Suppressor macrophage (primary cell): ENCODE results near the gene OR51E1.

ENCODE experiments used
- DNase-seq, 4 experiments: peaks; one replicate each; pipeline ENCODE4 v3.0.0-alpha.2; 2020 to 2022
- total RNA-seq, 17 experiments: gene quantifications; one replicate each; lab custom pipeline; 2026; ENCODE audit warnings: mixed read lengths in 6 of 17, inconsistent platforms in 3 of 17; lab: John Stamatoyannopoulos, UW

The OR51E1 gene, protein sequence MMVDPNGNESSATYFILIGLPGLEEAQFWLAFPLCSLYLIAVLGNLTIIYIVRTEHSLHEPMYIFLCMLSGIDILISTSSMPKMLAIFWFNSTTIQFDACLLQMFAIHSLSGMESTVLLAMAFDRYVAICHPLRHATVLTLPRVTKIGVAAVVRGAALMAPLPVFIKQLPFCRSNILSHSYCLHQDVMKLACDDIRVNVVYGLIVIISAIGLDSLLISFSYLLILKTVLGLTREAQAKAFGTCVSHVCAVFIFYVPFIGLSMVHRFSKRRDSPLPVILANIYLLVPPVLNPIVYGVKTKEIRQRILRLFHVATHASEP
- total RNA-seq = 0 to 1.4 (median 0) reads per million in 17 experiments

GRCh38 chr11:4643682-4644081, at the start of gene OR51E1:
OR51E1 (plus strand) TSS chr11:4643982; CDS start chr11:4652527, 8,545 bp downstream.
- no peak for DNase-seq

- DNase-seq = no peak
These were observed 38.7 kb upstream of the OR51E1 start for GRCh38 chr11:4605057-4605456.

- DNase-seq = no peak
These were observed 37.4 kb upstream of the OR51E1 start for GRCh38 chr11:4606231-4607015.

DNA sequence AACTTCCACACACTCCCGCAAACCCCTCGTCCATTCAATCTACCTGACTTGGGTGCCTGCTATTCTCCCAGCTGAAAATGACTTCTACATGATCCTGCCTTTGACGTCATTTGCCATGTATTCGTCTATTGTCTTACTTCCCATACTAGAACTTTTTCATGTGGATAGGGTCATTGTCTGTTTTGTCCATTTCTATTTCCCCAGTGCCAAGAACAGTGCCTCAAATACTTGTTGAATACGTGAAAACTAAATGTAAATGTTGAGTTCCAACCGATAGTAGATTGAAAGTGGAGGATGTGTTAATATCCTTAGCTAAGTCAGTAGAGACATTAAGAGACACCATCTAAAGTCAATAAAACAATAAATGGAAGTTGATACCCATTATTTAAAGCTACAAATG, 36.7 kb upstream of the OR51E1 start:
- peak; percentile 11 to 53 (median 27) for DNase-seq

DNA sequence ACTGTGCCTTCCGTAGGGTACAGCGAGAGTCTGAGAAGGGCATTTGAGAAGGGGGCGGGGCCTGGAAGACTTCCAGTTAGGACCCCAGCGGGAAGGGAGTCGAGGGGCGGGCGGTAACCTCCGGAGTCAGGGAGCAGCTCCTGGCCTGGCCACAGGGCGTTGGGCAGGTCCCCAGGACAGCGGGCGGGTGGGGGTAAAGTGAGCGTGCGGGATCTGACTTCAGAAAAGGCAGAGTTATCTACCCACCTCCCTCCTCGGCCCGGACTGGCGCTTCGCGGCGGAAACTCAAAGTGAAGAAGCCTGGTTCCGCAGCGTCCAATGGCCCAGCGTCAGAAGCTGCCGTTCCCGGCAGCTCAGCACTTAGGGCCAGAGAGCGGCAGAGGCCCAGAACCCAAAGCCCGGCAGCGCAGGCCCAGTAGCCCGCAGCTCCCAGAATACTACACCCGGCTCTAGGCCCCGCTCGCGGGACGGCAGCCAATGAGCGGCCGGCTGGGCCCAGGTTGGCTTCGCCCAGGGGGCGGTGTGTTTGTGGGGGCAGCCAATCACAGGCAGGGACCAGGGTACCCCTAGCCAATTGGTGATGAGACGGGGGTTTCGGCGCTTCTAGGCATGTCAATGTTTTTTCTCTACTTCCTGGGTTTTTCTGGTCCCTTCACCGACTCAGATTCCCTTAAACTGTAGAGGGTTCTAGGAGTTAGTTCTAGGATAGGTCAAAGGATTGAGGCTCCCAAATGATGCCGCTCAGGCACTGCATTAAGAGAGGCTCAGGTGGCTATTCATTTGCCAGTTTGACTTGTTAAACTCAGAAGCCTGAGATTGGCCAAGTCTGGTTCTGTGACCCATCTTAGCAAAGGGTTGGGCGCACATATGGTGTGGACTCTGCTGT, 35.8 kb upstream of the OR51E1 start, which contains the start of gene TRIM68:
Gene TRIM68 (minus strand): TSS at position 451 of the 886 bp plus-strand sequence. CDS start 2,727 bp downstream, outside the sequence.
- DNase-seq = peak; percentile 96 to 98 (median 96)

DNA sequence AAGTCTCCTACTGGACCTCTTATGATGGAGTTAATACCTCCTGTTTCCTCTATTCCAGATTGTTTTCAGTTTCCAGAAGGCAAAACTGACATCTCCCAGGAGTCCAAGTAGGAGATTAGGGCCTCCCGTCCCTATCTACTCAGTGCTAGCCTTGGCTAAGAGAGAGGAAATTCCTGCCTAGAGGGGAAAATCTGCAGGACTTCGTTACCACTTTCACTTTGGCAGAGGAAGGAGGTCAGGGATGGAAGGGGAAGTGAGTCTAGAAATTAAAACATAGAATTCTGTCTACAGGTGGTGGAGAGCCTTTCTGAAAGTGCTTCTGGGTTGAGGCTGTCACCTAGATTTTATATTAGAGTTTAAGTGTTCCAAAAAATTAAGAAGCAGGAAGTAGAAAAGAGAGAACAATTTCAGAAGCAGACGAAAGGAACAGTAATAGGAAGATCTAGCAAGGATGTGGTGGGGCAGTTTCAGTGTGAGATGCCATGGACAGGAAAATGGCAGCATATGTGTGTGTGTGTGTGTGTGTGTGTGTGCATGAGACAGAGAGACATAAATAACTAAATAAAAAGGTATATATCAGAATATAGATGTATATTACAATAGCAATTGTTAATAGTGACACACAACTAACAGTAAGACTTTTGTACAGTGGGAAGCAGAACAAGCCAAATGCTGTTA, 33.4 kb upstream of the OR51E1 start:
- peak; percentile 12 to 32 (median 22) for DNase-seq

- DNase-seq = no peak
These were observed 31.8 kb upstream of the OR51E1 start for GRCh38 chr11:4611986-4612385.

DNA sequence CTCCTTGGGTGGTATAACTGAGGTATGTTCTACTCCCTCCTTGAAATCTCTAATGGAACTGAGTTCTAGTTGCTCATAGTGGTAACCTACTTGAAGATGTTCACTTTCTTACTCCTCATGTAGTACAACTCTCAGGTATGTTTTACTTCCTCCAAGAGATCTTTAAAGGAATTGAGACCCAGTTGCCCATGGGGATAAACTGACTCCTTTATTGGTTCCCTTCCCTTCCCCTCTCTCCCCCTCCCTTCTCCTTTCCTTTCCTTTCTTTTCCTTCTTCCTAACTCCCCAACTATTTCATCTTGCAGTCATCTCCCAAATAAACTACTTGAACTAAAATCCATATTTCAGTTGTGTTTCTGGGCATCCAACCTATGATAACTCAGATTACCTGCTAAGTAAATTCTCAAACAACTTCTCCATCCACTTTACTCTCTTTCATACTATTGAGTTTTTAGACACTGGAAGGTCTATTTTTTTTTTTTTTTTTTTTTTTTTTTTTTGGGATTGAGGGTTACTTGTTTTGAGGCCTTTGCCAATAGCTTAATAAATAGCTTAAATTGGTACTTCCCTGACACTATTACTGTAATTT, 27.8 kb upstream of the OR51E1 start:
- DNase-seq = no peak

GRCh38 chr11:4619514-4619913, 24.3 kb upstream of the OR51E1 start:
- DNase-seq = no peak

DNA sequence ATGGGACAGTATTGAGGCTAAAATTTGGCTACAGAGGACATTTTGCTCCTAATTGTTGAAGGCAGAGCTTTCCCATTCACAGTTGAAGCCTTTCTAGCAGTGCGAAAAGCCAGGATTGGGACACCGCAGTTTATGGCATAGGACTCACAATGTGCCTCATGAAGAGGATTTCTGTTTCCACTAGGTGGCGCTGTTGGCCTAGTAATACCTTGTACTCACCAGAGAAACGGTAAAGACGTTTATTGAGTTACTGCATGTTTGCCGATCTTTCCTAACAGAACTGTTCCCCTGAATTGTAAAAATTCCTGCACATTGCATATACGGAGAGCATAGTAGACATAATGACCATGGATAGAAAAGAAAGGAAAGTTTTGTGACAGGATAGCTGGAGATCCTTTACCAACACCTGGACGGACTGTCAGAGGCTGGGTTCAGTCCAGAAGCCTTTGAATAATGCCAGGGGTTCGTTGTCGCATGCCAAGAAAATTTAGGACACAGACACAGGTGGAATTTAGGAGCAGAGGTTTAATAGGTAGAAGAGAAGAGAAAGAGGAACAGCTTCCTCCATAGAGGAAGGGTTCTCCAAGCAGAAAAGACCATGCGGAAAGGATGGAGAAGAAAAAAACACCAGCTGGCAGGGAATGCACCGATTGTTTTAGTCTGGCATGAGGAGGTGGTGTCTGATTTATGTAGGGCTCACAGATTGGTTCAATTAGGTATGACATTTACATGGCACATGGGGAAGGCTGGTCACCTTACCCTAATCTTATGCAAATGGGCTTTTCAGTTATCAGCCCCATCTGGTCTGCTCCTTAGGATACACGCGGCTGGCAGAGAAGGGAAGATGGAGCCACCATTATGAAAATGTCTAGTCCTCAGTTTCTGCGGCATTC, 17.3 kb upstream of the OR51E1 start:
- peak; percentile 57 to 65 (median 62) for DNase-seq

DNA sequence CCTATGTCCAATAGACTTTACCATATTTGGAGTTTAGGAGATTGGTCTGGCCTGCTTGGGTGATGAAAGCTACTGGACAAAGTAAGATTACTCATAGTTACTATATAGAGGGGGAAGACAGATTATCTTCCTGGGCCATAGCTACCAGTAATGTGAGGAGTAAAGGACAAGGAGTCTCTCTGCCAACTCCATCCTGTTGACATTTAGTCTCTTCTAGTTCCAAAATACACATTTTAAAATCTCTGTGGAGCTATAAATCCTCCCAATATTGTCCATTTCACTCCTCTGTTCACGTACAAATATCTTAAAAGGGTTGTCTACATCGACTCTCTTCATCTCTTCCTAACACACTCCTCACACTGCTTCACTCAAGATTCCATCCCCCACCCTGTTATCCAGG, 7.6 kb upstream of the OR51E1 start:
- no peak for DNase-seq

- peak; percentile 68 to 77 (median 75) for DNase-seq
These were observed 6.7 kb upstream of the OR51E1 start, which contains the start of gene OR51D1 for GRCh38 chr11:4636962-4637661. OR51D1 (plus strand) TSS chr11:4637477; CDS start chr11:4639791, 2,314 bp downstream.

DNA sequence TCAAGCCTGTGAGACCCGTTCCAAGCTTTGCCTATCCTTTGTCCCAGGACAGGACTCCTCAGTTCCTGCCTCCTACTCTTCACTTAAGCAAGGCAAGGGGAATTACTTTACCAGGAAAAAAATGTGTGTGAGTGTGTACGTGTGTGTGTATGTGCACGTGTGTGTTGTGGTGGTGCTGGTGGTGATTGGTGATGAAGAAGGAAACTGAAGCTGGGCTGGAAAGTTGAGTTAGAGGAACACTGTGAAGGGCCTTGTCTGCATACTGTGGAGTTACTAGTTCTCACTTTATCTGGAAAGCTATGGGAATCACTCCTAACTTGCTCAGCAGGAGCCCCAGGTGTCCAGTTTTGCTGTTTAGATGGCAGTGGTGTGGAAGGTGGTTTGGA, 6.1 kb upstream of the OR51E1 start:
- DNase-seq = no peak

DNA sequence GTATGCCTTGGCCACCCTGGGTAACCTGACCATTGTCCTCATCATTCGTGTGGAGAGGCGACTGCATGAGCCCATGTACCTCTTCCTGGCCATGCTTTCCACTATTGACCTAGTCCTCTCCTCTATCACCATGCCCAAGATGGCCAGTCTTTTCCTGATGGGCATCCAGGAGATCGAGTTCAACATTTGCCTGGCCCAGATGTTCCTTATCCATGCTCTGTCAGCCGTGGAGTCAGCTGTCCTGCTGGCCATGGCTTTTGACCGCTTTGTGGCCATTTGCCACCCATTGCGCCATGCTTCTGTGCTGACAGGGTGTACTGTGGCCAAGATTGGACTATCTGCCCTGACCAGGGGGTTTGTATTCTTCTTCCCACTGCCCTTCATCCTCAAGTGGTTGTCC, 3.9 kb upstream of the OR51E1 start:
- no peak for DNase-seq

GRCh38 chr11:4641501-4641900, 2.3 kb upstream of the OR51E1 start:
- DNase-seq = no peak

DNA sequence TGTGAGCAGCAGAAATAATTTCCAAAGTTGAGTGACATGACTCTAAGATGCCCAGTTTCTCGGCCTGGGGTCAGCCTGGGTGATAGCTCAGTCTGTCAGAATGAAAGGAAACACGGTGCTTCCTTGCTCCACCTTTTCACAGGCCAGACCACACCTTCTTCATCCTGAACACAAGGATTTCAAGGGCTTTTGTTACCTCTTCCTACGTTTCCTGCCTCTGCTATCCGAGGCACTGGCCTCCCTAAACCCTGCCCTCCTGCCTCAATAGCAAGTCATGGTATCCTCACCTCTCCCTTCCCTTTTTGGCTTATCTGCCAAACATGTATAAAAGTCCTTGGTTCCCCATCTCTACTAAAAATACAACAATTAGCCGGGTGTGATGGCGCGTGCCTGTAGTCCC, 1.7 kb upstream of the OR51E1 start:
- DNase-seq = no peak

DNA sequence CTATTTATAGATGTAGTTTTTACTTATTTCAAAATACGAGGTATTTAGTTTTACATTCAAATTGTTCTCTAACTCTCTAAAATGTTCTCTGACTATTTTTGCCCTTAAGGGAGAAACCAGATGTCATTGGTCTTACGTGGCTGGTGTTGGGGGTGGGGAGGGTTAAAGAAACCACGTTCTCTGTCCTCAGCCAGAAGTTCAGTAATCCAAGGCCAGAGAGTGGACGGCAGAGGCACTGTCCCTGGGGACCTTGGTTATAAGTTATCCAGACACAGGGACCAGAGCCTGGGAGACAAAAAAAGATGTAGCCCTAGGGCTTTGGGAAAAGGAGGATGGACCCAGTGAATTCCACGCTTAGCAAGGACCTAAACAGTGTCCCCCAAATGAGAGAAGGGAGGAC, 706 bp upstream of the OR51E1 start:
- no peak for DNase-seq

GRCh38 chr11:4644233-4644632, 451 bp downstream of the OR51E1 start:
- DNase-seq = no peak

- no peak for DNase-seq
These were observed 2.2 kb downstream of the OR51E1 start for GRCh38 chr11:4645974-4646373.

- DNase-seq = no peak
These were observed 4.0 kb downstream of the OR51E1 start for GRCh38 chr11:4647766-4648165.
